Neural cell (in vitro differentiated cells): ENCODE data around the gene CNTNAP2. TPM values are rescaled to one million over a fixed set of nuclear protein-coding genes. Genes with fewer than 3 reads are reported as not detected.

Source experiments
- H2AFZ ChIP-seq: fragments of 200-600, 300-800 bp; sonication (generic), shearing (Covaris generic); 2 replicates; pipeline ENCODE4 v1.6.0; 2014; ENCODE audit warnings: low read depth, mild to moderate bottlenecking, antibody characterized with exemption, low read length, moderate library complexity
- H3F3A ChIP-seq: fragments of 200-600 bp; shearing (Covaris generic); 2 replicates; pipeline ENCODE4 v1.6.1; 2016; ENCODE audit warnings: mild to moderate bottlenecking, moderate library complexity, mixed read lengths, antibody characterized with exemption, low read length; ENCODE audit not compliant: insufficient read depth, poor library complexity, severe bottlenecking
- H3K27ac ChIP-seq: fragments of 200-600, 300-800 bp; sonication (generic), shearing (Covaris generic); 2 replicates; pipeline ENCODE4 v1.5.1; 2014; ENCODE audit warnings: mild to moderate bottlenecking, low read length, moderate library complexity
- H3K27me3 ChIP-seq: fragments of 300-800, 200-600 bp; sonication (generic), shearing (Covaris generic); 2 replicates; pipeline ENCODE4 v1.6.0; 2014; ENCODE audit warnings: mild to moderate bottlenecking, low read depth, low read length, moderate library complexity; ENCODE audit not compliant: insufficient read depth
- H3K36me3 ChIP-seq: fragments of 300-800, 200-600 bp; sonication (generic), shearing (Covaris generic); 2 replicates; pipeline ENCODE4 v1.5.1; 2014; ENCODE audit warnings: mild to moderate bottlenecking, antibody characterized with exemption, low read length, moderate library complexity; ENCODE audit not compliant: insufficient read depth
- H3K4me2 ChIP-seq: fragments of 300-800, 200-600 bp; sonication (generic), shearing (Covaris generic); 2 replicates; pipeline ENCODE4 v1.6.0; 2014; ENCODE audit warnings: mild to moderate bottlenecking, low read length
- H3K4me3 ChIP-seq: fragments of 300-800, 200-600 bp; sonication (generic), shearing (Covaris generic); 2 replicates; pipeline ENCODE4 v1.5.1; 2014; ENCODE audit warnings: mild to moderate bottlenecking, low read length, moderate library complexity
- H3K79me2 ChIP-seq: fragments of 200-600 bp; shearing (Covaris generic); replicated peaks from 2 replicates; pipeline ENCODE4 v1.6.0; 2014; ENCODE audit warnings: mild to moderate bottlenecking, low read length, moderate library complexity; ENCODE audit not compliant: insufficient read depth
- H3K9ac ChIP-seq: fragments of 300-800, 200-600 bp; sonication (generic), shearing (Covaris generic); 2 replicates; pipeline ENCODE4 v1.6.1; 2016; ENCODE audit warnings: mild to moderate bottlenecking, low read length, mixed read lengths
- H3K9me2 ChIP-seq: fragments of 200-600 bp; shearing (Covaris generic); 2 replicates; pipeline ENCODE4 v1.6.1; 2016; ENCODE audit warnings: mild to moderate bottlenecking, low read length, mixed read lengths; ENCODE audit not compliant: insufficient read depth
- H3K9me3 ChIP-seq: fragments of 200-600, 300-800 bp; sonication (generic), shearing (Covaris generic); 2 replicates; pipeline ENCODE4 v1.6.1; 2016; ENCODE audit warnings: mild to moderate bottlenecking, mixed run types, low read length, moderate library complexity, mixed read lengths
- H4K20me1 ChIP-seq: fragments of 200-600 bp; shearing (Covaris generic); 2 replicates; pipeline ENCODE4 v1.6.1; 2016; ENCODE audit warnings: mild to moderate bottlenecking, mixed run types; ENCODE audit not compliant: insufficient read depth
- CTCF ChIP-seq: fragments of 450-650 bp; IDR thresholded peaks from 2 replicates; pipeline ENCODE4 v1.5.1; 2014; ENCODE audit warnings: antibody characterized with exemption, mild to moderate bottlenecking, moderate library complexity; ENCODE audit not compliant: poor library complexity, severe bottlenecking
- EP300 ChIP-seq: fragments of 450-650 bp; conservative IDR thresholded peaks from 2 replicates; pipeline ENCODE4 v1.6.1; 2014; ENCODE audit warnings: antibody characterized with exemption, mild to moderate bottlenecking, moderate library complexity; ENCODE audit not compliant: poor library complexity, severe bottlenecking
- EZH2 ChIP-seq: fragments of 200-600, 300-800 bp; shearing (Covaris generic), sonication (generic); IDR thresholded peaks from 2 replicates; pipeline ENCODE4 v1.6.1; 2014; ENCODE audit warnings: antibody characterized with exemption, low read length, borderline replicate concordance, mild to moderate bottlenecking; ENCODE audit not compliant: insufficient read depth, poor library complexity, severe bottlenecking
- MXI1 ChIP-seq: fragments of 450-650 bp; conservative IDR thresholded peaks from 2 replicates; pipeline ENCODE4 v1.6.1; 2014; ENCODE audit warnings: antibody characterized with exemption, mild to moderate bottlenecking; ENCODE audit not compliant: poor library complexity, severe bottlenecking
- POLR2AphosphoS5 ChIP-seq: IDR thresholded peaks from 2 replicates; pipeline ENCODE4 v1.6.1; 2012
- RAD21 ChIP-seq: fragments of 450-650 bp; conservative IDR thresholded peaks from 2 replicates; pipeline ENCODE4 v1.6.1; 2014; ENCODE audit warnings: antibody characterized with exemption, mild to moderate bottlenecking, moderate library complexity
- REST ChIP-seq: IDR thresholded peaks from 2 replicates; pipeline ENCODE4 v1.6.1; 2012; ENCODE audit warnings: borderline replicate concordance
- SMC3 ChIP-seq: fragments of 450-650 bp; conservative IDR thresholded peaks from 2 replicates; pipeline ENCODE4 v1.6.1; 2014; ENCODE audit warnings: antibody characterized with exemption, mild to moderate bottlenecking, moderate library complexity; ENCODE audit not compliant: poor library complexity
- TAF1 ChIP-seq: IDR thresholded peaks from 2 replicates; pipeline ENCODE4 v1.6.1; 2012; ENCODE audit warnings: low read depth
- polyA plus RNA-seq: library from polyadenylated mRNA; depleted of rRNA; stranded (reverse); fragments of >200 nt; gene quantifications from 2 replicates; pipeline ENCODE4 v1.2.3, GENCODE V29; 2014

Gene CNTNAP2
- polyA plus RNA-seq, 1 donor from 2014 or later = 276 TPM

GRCh38 chr7:148433521-148434180, 2317.1 kb downstream of the CNTNAP2 start:
- no peaks in the 10 kb centered on the region for H3K9me2 ChIP-seq
- H3F3A ChIP-seq = no peaks in the 10 kb centered on the region
- peak overlapping the region; percentile 17 for H3K27ac ChIP-seq
- no peak overlapping the region for H3K9ac ChIP-seq
- H3K4me3 ChIP-seq = no peak overlapping the region
- no peaks in the 10 kb centered on the region for H3K27me3 ChIP-seq
- TF ChIP-seq TAF1 = no peak
- TF ChIP-seq RAD21 = no peak
- TF ChIP-seq REST = no peak
- TF ChIP-seq MXI1 = no peak
- TF ChIP-seq CTCF = no peak
- no peak for TF ChIP-seq EP300
- TF ChIP-seq POLR2AphosphoS5 = no peak
- no peak for TF ChIP-seq SMC3
- no peak for TF ChIP-seq EZH2
- no peak overlapping the region for H3K4me2 ChIP-seq
- H4K20me1 ChIP-seq = no peaks in the 10 kb centered on the region
- H3K36me3 ChIP-seq = no peaks in the 10 kb centered on the region
- H3K9me3 ChIP-seq = no peaks in the 10 kb centered on the region
- no peaks in the 10 kb centered on the region for H3K79me2 ChIP-seq
- no peak overlapping the region for H2AFZ ChIP-seq

GRCh38 chr7:148434181-148434757, 2317.7 kb downstream of the CNTNAP2 start:
- no peaks in the 10 kb centered on the region for H3F3A ChIP-seq
- H3K36me3 ChIP-seq = no peaks in the 10 kb centered on the region
- H3K9me3 ChIP-seq = no peaks in the 10 kb centered on the region
- no peaks in the 10 kb centered on the region for H3K9me2 ChIP-seq
- no peaks in the 10 kb centered on the region for H4K20me1 ChIP-seq
- no peak overlapping the region for H3K4me3 ChIP-seq
- no peak overlapping the region for H3K9ac ChIP-seq
- H3K27me3 ChIP-seq = no peaks in the 10 kb centered on the region
- H2AFZ ChIP-seq = no peak overlapping the region
- TF ChIP-seq RAD21 (no peak), POLR2AphosphoS5 (no peak), REST (no peak), TAF1 (no peak), SMC3 (no peak), CTCF (no peak), MXI1 (no peak)
- no peaks in the 10 kb centered on the region for H3K79me2 ChIP-seq
- H3K4me2 ChIP-seq = no peak overlapping the region
- H3K27ac ChIP-seq = peak overlapping the region; percentile 25
